Right ventricle myocardium superior (tissue), 1 donor: Measurements from ENCODE around the gene FILIP1L. TPM values are rescaled to one million over a fixed set of nuclear protein-coding genes. Genes with fewer than 3 reads are reported as not detected.

Source experiments
- ATAC-seq: fragments of 200-7000 bp; cut with Tn5 transposase; one replicate; pipeline ENCODE4 v1.9.1; 2020; ENCODE audit warnings: mild to moderate bottlenecking; ENCODE audit not compliant: poor library complexity
- DNase-seq: peaks from one replicate; pipeline ENCODE4 v3.0.0-alpha.2; 2020
- intact Hi-C: fragments of 100-400 bp; cut with DNase I; formaldehyde crosslinking; loops from one replicate; pipeline ENCODE4 v1.11.2; 2022
- total RNA-seq: library from RNA; stranded (reverse); fragmentation: NEBNext Ultra II Directional; extraction: Animal tissue kit (Norgen Biotek cat#: 25700); gene quantifications from one replicate; pipeline ENCODE4 v1.2.1, GENCODE V29; 2021
- donor health status: DM: no; HTN: yes; CAD: no; lungs with severe emphysema.

Gene FILIP1L
- total RNA-seq, 1 donor from 2014 or later, result 39.3 TPM

- DNase-seq (no peak), ATAC-seq (no peak)
- intact Hi-C loops, result no loop called here
Measured at GRCh38 chr3:99829844-99830243, 284.5 kb downstream of the FILIP1L start.

GRCh38 chr3:99825004-99825640 is 289.2 kb downstream of the FILIP1L start:
- ATAC-seq, result no peak
- no peak for DNase-seq
- intact Hi-C loops, result no loop called here

DNA sequence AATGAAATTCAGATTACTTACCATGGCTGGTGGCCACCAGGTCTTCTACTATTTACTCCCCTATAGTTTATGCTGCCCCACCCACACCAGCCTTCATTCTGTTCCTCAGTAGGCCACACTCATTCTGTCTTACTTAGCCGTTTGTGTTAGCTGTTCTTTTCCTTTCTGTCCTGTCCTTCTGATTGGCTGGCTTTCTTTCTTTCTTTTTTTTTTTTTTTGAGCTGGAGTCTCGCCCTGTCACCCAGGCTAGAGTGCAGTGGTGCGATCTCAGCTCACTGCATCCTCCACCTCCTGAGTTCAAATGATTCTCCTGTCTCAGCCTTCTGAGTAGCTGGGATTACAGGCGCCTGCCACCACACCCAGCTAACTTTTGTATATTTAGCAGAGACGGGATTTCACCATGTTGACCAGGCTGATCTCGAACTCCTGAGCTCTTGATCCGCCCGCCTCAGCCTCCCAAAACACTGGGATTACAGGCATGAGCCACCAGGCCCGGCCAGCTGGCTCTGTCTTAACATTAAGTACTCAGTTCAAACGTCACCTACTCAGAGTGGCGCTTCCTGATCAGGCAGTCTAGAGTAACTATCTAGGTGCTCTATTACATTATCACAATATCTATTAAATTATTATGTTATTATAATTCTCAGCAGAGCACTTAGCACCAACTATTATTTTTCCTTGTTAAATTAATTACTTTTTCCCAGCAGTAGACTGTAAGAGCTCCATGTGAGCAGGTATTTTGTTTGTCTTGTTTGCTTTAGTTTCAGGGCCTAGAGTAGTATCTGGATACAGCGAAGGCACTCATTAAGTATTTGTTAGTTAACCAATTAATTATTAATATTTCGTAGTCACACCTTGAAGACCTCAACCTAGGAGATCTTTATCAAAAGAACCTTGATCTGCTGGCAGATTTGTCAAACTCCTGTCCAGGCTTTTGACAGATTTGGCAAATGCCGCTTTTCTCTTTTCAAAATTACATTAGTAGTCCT is 290.3 kb downstream of the FILIP1L start:
- no peak for ATAC-seq
- DNase-seq, result no peak
- intact Hi-C loops, result no loop called here

- DNase-seq, result no peak
- intact Hi-C loops, result loop anchor here (10.0 kb wide), 1 partner anchor 586 kb away; the partner anchor contains the start of genes LNP1 and TOMM70
- ATAC-seq, result no peak
Measured at GRCh38 chr3:99818818-99819217, 295.5 kb downstream of the FILIP1L start.

GRCh38 chr3:99817437-99818240 is 296.7 kb downstream of the FILIP1L start, which contains the start of gene CMSS1:
TSS of gene CMSS1 (plus strand) at chr3:99817862.
- ATAC-seq (peak; percentile 99), DNase-seq (peak; percentile 98)
- intact Hi-C loops, result loop anchor here (10.0 kb wide), 1 partner anchor 587 kb away; the partner anchor contains the start of genes LNP1 and TOMM70

DNA sequence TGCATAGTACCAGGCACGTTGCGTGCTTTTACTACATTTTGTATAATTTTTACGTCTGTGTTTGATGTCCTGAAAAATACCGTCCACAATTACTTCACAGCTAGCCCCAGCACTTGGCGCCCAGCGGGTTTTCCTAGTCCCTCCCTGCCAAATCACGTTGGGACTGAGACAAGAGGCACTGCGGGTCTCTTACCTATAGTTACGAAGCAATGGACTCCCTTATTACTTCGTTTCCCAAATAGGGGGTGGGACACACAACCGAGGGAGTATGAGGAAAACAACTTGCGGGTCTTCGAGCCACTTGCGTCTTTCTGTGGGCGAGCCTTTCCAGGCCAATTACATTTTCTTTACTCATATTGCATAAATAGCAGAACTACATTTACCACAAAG is 297.3 kb downstream of the FILIP1L start:
- intact Hi-C loops, result loop anchor here (10.0 kb wide), 1 partner anchor 588 kb away; the partner anchor contains the start of genes LNP1 and TOMM70
- no peak for DNase-seq
- ATAC-seq, result peak; percentile 27

DNA sequence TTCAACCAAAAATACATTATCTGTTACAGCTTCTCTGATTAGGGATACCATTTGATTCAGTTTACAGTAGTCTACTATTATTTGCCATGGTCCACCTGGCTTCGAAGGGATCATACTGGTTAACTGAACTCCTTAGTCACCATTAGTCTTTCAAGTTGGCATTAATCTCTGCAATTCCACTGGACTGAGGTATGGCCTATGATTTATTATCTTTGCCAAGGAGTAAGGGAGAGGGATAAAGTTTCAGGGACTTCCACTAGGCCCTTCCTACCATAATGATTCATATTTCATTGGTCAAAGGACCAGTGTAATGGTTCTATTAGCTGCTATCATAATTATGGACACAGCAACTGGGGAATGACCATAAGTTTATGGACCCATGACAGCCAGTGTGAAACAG is 303.9 kb downstream of the FILIP1L start:
- DNase-seq, result no peak
- intact Hi-C loops, result loop anchor here (10.0 kb wide), 1 partner anchor 594 kb away; the partner anchor contains the start of genes LNP1 and TOMM70
- ATAC-seq, result no peak

- intact Hi-C loops, result no loop called here
- peak; percentile 76 for ATAC-seq
- DNase-seq, result no peak
Measured at GRCh38 chr3:99809565-99809964, 304.7 kb downstream of the FILIP1L start.

- ATAC-seq (peak; percentile 64), DNase-seq (no peak)
- intact Hi-C loops, result no loop called here
Measured at GRCh38 chr3:99808163-99808794, 306.0 kb downstream of the FILIP1L start.

DNA sequence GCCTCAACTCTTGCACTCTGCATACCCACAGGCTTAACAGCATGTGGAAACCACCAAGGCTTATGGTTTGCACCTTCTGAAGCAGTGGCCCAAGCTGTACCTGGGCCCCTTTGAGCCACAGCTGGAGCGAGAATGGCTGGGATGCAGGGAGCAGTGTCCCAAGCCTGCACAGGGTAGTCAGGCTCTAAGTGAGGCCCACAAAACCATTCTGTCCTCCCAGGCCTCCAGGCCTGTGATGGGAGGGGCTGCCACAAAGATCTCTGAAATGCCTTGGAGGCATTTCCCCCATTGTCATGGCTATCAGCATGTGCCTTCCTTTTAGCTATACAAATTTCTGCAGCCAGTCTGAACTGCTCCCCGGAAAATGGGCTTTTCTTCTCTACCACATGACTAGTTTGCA is 309.1 kb downstream of the FILIP1L start:
- DNase-seq (no peak), ATAC-seq (no peak)
- intact Hi-C loops, result no loop called here

DNA sequence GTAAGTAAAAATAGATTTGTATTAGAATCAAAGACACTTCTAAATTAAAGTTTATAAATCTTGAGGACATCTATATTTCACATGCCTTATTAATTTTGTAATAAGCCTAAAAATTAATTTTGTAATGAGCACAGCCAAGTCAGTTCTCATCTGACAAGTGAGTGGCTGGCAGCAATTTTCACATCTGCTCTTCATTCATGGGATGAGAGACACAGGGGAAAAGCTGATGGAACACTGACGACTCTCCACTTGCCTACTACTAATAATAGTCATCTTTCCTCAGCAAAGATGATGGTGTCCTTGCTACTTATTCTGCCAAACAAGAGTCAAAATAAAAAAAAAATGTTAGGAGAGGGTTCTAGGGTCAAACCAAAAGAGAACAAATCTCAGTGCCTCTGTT is 311.0 kb downstream of the FILIP1L start:
- DNase-seq (no peak), ATAC-seq (no peak)
- intact Hi-C loops, result no loop called here

DNA sequence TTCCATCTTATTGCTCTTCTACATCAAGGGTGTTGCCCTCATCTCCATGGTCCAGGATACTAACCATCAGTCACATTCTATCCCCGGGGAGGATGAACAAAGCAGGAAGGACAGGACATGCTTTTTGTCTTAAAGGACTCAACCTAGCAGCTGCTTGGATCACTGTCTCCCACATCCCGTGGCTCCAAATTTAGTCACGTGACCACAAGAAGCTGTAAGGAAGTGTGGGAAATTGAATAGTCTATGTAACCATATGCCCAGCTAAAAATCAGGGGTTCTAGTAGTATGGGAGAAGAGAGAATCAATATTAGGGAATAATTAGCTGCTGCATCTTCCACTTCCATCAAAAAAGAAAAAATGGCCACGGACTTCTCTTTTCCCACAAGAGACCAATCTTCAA is 314.9 kb downstream of the FILIP1L start:
- intact Hi-C loops, result no loop called here
- DNase-seq (no peak), ATAC-seq (no peak)

DNA sequence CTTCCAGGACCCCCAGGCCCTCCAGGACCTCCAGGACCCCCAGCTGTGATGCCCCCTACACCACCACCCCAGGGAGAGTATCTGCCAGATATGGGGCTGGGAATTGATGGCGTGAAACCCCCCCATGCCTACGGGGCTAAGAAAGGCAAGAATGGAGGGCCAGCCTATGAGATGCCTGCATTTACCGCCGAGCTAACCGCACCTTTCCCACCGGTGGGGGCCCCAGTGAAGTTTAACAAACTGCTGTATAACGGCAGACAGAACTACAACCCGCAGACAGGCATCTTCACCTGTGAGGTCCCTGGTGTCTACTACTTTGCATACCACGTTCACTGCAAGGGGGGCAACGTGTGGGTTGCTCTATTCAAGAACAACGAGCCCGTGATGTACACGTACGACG is 318.7 kb downstream of the FILIP1L start:
- DNase-seq (no peak), ATAC-seq (no peak)
- intact Hi-C loops, result no loop called here

GRCh38 chr3:99794485-99794884 is 319.8 kb downstream of the FILIP1L start:
- ATAC-seq (no peak), DNase-seq (no peak)
- intact Hi-C loops, result no loop called here

GRCh38 chr3:99789011-99789721 is 325.1 kb downstream of the FILIP1L start:
- intact Hi-C loops, result no loop called here
- DNase-seq, result no peak
- ATAC-seq, result peak; percentile 96
